Left ventricle myocardium inferior (tissue), 1 donor: ENCODE results near the gene NADSYN1. TPM values are rescaled to one million over a fixed set of nuclear protein-coding genes. Genes with fewer than 3 reads are reported as not detected.

Experiments used
- DNase-seq: peaks from one replicate; pipeline ENCODE4 v3.0.0-alpha.2; 2020
- H3K27ac ChIP-seq: fragments of 200-600 bp; replicated peaks from 2 replicates; pipeline ENCODE4 v1.8.0; 2021
- H3K27me3 ChIP-seq: fragments of 200-600 bp; 2 replicates; pipeline ENCODE4 v1.8.0; 2021; ENCODE audit warnings: low read depth
- H3K36me3 ChIP-seq: fragments of 200-600 bp; 2 replicates; pipeline ENCODE4 v1.8.0; 2021
- H3K4me1 ChIP-seq: fragments of 200-600 bp; 2 replicates; pipeline ENCODE4 v1.8.0; 2021
- H3K4me3 ChIP-seq: fragments of 200-600 bp; 2 replicates; pipeline ENCODE4 v1.8.0; 2021; ENCODE audit warnings: mild to moderate bottlenecking, moderate library complexity
- H3K9me3 ChIP-seq: fragments of 200-600 bp; replicated peaks from 2 replicates; pipeline ENCODE4 v1.8.0; 2021
- intact Hi-C: fragments of 100-400 bp; cut with micrococcal nuclease; formaldehyde crosslinking; loops from one replicate; pipeline ENCODE4 v1.11.0; 2022
- total RNA-seq: library from RNA; stranded (reverse); fragmentation: NEBNext Ultra II Directional; extraction: Animal tissue kit (Norgen Biotek cat#: 25700); gene quantifications from one replicate; pipeline ENCODE4 v1.2.1, GENCODE V29; 2021
- TF ChIP-seq, protein P1 (sequence below): fragments of 200-600 bp; IDR thresholded peaks from 2 replicates; pipeline ENCODE4 v1.8.0; 2021; ENCODE audit warnings: antibody characterized with exemption, mild to moderate bottlenecking, borderline replicate concordance
- donor health status: DM: no; HTN: yes; CAD: no; lungs with severe emphysema.

The NADSYN1 gene
- total RNA-seq, 1 donor from 2014 or later: 17.5 TPM

DNA sequence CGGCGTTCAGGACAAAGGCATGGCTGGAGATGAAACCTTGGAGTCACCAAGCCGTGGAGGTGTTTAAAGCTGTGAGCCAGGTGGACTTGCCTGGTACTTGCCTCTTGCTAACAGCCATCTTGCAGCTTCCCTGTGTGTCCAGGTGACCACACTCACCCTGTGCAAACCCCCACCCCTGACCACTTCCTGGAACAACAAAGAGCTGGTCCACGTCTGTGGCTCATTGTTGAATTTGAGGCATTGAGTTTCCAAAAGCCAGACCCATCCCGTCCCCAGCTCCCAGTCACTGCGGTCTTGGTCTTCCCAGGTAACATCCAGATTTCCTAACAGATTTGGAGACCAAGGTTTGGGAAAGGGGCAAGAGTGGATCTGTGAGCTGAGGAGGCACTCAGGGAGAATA lies 23.3 kb upstream of the NADSYN1 start:
- H3K4me3 ChIP-seq: no peak overlapping the region
- H3K9me3 ChIP-seq: no peaks in the 10 kb centered on the region
- TF ChIP-seq, protein P1, sequence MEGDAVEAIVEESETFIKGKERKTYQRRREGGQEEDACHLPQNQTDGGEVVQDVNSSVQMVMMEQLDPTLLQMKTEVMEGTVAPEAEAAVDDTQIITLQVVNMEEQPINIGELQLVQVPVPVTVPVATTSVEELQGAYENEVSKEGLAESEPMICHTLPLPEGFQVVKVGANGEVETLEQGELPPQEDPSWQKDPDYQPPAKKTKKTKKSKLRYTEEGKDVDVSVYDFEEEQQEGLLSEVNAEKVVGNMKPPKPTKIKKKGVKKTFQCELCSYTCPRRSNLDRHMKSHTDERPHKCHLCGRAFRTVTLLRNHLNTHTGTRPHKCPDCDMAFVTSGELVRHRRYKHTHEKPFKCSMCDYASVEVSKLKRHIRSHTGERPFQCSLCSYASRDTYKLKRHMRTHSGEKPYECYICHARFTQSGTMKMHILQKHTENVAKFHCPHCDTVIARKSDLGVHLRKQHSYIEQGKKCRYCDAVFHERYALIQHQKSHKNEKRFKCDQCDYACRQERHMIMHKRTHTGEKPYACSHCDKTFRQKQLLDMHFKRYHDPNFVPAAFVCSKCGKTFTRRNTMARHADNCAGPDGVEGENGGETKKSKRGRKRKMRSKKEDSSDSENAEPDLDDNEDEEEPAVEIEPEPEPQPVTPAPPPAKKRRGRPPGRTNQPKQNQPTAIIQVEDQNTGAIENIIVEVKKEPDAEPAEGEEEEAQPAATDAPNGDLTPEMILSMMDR: no peak
- no peak overlapping the region for H3K27ac ChIP-seq
- no peaks in the 10 kb centered on the region for H3K27me3 ChIP-seq
- intact Hi-C loops: no loop called here
- peaks cover 39% of the 10 kb centered on the region for H3K4me1 ChIP-seq
- DNase-seq: no peak
- H3K36me3 ChIP-seq: no peaks in the 10 kb centered on the region

DNA sequence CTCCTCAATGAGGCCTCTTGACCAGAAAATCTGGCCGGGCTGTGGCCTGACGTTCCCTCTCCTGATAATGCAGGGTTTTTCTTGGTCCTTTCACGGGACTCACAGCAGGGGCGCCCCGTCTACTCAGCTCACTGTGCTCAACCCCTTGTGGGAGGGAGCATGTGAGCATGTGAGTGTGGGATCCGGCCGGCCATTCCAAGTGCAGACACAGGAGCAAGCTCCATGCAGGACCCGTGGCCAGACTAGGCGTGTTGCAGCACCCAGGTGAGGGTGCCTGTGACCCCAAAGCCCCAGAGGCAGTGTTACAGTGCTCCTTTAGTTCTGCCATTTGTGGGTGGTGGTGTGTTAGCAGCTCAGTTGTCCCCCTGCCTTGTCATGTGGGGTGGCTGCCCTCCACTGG lies 22.8 kb upstream of the NADSYN1 start:
- Histone ChIP-seq H3K4me3 (no peak overlapping the region), H3K36me3 (peaks cover 3% of the 10 kb centered on the region), H3K4me1 (peaks cover 39% of the 10 kb centered on the region), H3K27ac (no peak overlapping the region), H3K9me3 (no peaks in the 10 kb centered on the region), H3K27me3 (no peaks in the 10 kb centered on the region)
- DNase-seq: no peak
- intact Hi-C loops: no loop called here
- TF ChIP-seq, protein P1: no peak

DNA sequence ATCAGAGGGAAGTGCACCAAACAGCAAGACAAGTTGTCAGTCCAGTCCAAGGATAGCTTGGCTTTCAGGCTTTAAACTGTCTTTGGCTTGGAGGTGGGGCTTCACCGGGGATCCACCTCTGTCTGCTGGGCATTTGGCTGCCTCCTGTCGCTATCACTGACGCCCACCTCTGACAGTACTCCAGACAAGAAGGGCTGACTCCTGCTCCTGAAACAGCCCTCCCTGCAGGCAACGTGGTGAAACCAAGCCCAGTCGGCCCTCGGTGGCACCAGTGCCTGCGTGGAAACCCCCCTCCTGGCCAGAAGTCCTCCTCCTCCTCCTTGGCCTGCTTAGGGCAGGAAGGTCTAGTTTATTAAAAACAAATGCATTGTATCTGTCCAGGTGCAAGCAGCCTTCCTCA lies 21.7 kb upstream of the NADSYN1 start:
- no peaks in the 10 kb centered on the region for H3K9me3 ChIP-seq
- no peak overlapping the region for H3K4me3 ChIP-seq
- no peak for DNase-seq
- peaks cover 39% of the 10 kb centered on the region for H3K4me1 ChIP-seq
- H3K36me3 ChIP-seq: peaks cover 10% of the 10 kb centered on the region
- H3K27me3 ChIP-seq: no peaks in the 10 kb centered on the region
- TF ChIP-seq, protein P1: no peak
- intact Hi-C loops: no loop called here
- no peak overlapping the region for H3K27ac ChIP-seq

DNA sequence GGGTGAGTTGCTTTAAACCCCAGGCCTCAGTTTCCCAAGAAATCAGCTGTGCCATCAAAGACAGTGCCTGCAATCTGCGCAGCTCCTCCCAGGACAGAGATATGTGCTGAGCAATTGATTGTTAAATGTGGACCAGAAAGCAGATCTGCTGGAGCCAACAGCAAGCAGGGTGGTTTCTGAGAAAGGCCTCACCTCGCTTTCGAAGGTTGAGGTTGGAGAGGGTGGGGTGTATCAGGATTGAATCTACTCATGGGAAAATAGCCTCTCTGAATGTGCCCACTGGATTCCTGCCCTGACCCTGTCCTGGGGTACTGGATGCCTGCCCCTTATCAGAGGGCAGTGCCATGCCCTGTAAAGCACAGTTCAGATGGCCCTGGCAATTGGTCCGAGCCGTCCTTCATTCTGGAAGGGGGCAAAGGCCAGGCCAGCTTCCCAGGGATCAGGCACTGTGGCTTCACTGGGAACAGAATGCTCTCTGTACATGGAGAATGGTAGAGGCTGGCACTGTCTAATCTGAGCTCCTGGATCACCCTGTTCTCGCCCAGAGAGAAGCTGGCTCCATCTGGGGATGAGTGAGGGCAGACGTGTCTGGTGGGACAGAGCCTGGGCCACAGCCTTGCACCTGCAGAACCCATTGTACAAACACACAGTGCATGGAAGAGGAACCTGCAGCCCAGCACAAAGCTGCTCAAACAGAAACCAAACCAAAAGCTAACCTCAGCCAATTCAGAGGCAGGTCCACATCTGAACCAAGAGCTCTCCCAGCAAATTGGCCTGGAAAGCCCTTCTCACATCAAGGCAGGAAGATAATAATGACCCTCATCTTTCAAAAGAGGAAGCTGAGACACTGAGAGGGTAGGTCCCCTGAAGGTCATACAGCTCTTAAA lies 20.0 kb upstream of the NADSYN1 start:
- Histone ChIP-seq H3K27ac (peak overlapping the region; percentile 82), H3K4me3 (no peak overlapping the region), H3K36me3 (peaks cover 20% of the 10 kb centered on the region), H3K4me1 (peaks cover 39% of the 10 kb centered on the region), H3K9me3 (no peaks in the 10 kb centered on the region), H3K27me3 (no peaks in the 10 kb centered on the region)
- intact Hi-C loops: no loop called here
- TF ChIP-seq, protein P1: no peak
- DNase-seq: no peak

DNA sequence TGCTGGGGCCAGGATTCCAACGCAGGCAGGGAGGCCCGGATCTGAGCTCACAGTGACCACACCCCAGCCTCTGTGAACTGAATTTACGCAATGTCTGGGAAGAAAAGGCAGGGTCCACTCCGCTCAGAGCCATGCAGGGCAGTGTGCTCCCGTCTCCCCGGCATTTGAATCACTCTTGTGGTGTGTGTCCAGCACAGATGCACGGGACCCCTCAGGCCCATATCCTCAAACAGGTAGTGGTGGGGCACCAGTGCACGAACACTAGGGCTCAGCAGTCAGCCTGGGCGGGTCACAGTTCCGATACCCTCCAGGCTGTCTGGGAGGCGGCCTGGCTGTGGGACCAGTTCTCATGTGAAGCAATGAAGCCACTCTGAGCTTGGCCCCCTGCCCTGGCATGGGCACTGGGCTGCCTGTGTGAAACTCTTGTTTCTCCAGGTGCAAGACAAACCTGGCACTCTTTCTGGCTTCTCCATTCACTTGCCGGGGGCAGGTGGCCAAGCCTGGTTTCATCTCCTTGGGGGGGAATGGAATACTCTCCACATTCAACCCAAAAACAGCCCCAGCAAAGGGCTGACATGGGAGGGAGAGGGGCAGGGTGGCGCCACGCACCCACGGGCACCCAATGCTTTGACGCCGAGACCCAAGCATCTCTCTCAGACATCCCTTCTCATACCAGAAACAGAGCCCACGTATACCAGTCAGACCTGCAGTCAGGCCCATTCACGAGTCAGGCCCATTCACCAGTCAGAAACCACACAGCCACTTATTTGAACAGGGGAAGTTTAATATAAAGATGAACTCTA lies 19.2 kb upstream of the NADSYN1 start:
- intact Hi-C loops: no loop called here
- Histone ChIP-seq H3K4me3 (no peak overlapping the region), H3K9me3 (no peaks in the 10 kb centered on the region), H3K36me3 (peaks cover 29% of the 10 kb centered on the region), H3K27me3 (no peaks in the 10 kb centered on the region), H3K27ac (peak overlapping the region; percentile 82), H3K4me1 (peaks cover 34% of the 10 kb centered on the region)
- TF ChIP-seq, protein P1: no peak
- DNase-seq: peak; percentile 58
